GM21723 (cell line): Measurements from ENCODE around the gene SPSB1.

Experiments
- ATAC-seq: cut with Tn5 transposase; IDR thresholded peaks from one replicate; pipeline ENCODE4 v1.9.1; 2021; ENCODE audit warnings: mild to moderate bottlenecking, moderate library complexity; ENCODE audit not compliant: unreplicated experiment

The SPSB1 gene

DNA sequence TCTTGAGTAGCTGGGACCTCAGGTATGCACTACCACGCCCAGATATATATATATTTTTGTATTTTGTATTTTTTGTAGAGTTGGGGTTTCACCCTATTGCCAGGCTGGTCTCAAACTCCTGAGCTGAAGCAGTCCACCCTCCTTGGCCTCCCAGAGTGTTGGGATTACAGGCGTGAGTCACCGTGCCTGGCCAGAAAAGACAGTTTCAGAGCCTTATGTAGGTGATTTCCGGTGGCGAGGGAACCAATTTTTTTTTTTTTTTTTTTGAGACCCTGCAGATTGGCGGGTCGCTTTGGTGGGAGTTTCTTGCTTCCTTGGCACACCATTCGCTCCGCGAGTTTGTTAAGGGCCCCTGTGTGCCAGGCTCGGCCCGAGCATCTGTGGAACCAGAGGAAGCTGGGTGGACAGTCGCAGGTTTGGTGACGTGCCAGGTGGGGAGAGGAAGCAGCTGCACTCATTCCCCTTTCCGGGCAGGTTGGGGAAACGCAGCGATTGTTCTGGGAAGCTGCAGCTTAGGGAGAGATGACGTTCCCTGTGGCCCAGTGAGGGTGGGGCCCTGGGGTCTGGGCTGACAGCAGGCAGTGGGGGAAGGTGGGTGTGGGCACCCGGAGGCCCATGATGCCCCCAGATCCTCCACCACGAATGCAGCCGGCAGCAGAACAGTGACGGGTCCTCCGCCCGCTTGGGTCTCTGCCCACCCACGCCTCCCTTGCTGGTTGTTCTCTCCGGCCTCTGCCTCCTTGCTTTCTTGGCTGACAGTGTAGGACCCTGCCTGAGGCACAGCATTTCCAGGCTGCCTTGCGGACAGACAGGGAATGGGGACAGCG, 25.1 kb downstream of the SPSB1 start:
- ATAC-seq = no peak

DNA sequence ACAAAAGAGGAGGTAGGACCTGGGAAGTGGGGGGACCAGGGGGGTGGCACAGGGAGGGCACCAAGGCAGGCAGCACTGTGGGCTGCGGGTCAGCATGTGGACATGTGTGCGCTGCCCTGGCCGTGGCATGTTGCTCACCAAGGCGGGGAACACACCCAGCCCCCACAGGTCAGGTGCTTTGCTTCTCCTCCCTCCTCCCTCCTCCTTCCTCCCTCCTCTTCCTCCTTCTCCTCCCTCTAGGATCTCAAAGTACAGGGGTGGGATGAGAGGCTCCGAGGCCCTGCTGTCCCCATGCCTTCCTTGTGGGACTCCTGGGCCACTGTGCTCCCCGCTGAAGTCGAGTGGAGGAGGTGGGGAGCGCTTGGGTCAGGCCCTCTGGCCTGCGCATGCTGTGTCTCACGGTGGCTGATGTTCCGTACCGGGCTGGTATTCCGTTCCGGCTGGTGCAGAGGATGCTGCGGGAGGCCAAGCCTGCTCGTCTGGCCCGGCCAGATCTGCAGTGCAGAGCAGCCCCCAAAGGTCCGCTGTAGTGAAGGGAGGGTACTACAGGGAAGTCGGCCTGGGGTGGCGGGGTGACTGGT, 26.6 kb downstream of the SPSB1 start:
- no peak for ATAC-seq

DNA sequence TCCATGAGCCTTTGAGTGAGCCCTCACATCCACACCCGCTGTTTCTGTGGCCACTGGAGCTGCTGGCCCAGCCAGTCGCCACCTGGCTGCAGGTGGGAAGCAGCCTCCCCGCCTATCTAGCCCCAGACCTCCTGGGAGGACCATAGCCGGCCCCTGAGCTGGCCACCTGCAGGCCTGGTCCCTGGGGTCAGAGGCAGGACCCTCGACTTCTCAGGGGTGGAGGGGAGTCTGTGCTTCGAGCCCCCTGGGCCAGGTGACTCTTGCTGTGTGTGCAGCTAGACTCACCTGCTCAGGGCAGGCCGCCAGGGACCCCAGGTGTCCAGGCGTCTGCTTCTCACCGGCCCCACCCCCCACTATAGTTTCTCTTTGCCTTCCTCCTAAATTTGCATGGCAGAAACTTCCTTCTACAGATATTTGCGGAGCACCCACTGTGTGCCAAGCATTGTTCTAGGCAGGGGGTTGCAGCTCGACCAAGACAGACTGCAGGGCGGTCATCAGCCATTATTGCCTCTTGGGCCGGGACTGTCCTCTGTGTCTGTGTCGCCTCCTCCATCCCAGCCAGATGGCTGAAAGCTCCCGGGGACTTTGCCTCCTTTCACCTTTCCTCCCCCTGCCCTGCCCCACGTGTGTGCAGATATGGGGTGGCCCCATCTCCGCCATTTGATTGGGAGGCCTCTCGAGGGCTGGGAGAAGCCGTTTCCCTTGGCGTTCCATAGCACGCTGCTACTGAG, 27.3 kb downstream of the SPSB1 start:
- no peak for ATAC-seq

DNA sequence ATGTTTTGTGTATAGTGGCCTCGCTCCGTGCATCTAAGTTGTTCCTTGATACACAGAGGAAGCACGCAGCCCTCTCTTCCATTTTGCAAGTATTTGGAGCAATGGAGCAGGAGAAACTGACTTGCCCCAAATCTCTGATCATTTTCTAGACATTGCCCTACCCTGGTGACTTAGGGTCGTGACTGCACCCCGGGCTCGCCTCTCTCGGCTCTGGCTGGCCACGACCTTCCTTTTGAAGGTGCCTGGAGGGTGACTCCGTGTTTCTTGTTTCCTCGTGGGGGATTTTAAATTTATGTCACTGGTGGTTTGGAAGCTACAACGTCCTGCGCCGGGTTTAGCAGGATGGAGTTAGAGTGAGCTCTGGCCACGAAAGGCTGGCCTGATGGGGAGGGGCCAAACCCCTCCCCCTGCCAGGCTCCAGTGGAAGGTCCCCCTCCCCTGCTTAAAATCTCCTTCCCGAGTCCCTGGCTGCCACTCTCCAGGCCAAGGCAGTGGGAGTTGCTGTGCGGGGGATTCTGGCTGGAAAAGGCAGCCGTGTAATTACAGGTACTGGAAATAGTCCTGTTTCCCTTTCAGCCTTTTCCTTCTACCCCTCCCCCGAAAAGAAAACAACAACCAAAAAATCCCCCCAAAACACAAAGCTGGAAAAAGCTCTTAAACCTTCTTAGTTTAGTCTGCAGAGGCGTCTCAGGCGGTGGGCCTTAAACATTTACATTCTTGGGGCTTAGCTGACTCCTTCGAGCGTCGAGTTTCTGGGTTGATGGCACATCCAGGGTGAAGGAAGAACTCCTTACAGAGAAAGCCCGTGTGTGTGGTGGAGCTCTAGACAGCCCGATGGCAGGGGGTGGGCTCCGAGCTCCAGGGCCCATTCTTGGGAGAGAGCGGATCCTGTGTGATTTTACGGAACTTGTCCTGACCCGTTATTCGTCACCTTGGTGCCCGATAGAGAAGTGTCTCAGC, 28.1 kb downstream of the SPSB1 start:
- no peak for ATAC-seq

DNA sequence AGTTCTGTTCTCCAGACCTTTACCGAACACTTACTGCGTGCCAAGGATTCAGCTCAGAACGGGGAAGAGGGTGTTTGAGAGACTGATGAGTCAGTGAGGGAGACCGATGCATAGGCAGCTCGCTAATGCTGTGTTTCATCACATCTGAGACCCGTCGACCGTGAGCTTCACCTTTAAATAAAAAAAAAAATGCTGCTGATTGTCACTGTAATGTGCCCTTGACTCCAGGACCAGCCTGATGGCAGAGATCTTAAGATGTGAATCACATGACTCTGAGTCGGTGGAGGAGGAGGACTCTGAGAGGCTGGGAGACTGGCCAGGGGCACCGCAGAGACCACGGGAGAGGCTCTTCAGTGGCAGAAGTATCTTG, 28.8 kb downstream of the SPSB1 start:
- no peak for ATAC-seq

DNA sequence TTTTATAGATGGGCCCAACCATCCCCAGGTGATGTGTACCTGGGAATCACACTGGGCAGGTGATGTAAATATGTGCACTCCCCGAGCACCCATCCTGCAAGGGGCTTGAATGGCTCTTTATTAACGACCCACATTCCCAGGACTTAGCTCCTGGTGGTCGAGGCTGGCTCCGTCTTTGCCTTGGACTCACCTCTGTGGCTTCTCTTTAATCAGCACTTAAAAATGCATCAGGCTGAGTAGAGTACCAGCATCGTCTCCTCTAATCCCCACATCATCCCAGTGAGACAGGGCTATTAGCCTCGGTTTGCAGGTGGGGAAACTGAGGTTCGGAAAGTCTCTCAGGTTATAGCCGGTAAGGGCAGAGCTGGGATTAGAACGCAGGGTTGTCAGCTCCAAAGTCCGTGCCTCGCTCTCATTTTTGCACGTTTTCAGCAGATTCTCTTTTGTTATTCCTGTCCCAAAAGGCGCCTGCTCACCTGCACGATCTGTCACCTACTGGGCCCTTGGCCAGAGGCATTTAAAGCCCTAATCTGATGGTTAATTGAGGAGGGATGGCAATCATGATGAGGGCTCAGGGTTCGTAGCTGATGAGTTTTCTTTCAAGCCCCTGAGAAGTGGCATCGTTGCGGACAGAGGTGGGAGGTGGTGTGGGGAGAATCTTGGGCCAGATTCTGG, 29.4 kb downstream of the SPSB1 start:
- no peak for ATAC-seq

DNA sequence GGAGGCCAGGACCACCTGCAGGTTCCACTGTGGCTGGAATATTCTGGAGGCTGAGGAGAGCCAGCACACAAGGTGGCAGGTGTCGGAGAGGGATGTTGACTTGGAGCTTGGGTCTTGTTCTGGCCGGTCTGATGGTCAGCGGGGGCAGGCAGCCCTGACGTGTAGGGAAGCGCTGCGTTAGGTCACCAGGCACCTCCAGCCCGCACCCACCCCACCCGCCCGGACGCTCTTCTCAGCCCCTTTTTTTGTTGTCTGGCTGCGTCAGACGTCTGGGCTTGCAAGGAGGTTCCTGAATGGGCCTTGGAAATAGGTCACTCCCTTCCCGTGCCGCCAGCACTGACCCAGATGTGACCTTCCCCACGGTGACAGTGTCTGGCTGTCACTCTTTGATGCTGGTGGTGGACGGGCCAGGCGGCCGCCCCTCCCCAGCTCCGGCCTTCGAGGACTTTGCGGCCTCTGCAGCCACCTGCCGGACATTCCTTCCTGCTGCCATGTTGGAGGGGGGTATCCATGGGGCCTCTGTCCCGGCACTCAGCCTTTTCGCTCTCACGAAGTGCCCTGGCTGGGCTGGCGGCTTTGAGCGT, 30.1 kb downstream of the SPSB1 start:
- ATAC-seq = no peak

DNA sequence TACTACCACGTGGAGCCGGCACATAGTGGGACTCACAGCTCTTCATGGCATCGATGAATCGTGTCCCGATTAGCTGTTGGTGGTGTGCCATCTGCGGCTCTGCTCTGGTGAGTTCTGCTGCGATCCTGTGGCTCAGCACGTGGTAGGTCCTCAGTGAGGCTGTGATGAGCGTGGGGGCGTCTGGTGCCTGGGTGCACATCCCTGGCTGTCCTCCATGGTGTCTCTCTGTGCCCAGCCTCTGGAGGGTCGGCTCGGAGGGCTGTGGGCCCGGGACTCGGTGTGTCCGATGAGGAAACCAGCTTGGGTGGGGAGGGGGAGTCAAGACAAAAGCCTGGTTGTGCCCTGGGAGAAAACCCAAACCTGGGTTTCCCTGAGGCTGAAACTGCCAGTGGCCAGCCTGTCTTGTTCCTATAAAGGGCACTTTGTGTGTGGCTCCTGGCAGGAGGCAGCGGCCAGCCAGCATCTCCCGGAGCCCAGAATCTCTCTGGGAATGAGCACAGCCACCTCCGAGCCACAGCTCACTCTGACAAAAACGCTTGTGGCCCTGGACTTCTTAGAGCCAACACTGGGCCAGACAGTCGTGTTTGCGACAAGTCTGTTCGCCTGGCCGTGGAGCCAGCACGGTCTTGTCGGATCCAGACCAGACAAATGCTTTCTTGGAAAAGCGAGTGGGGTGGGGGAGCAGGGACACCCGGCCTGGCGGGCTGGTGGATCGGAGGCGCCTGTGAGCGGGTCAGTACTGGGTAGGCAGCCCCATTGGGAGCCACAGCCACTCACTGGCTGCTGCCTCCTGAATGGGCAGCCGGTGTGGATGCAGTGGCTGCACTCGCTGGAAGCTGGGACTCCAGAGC, 31.8 kb downstream of the SPSB1 start:
- ATAC-seq = no peak

DNA sequence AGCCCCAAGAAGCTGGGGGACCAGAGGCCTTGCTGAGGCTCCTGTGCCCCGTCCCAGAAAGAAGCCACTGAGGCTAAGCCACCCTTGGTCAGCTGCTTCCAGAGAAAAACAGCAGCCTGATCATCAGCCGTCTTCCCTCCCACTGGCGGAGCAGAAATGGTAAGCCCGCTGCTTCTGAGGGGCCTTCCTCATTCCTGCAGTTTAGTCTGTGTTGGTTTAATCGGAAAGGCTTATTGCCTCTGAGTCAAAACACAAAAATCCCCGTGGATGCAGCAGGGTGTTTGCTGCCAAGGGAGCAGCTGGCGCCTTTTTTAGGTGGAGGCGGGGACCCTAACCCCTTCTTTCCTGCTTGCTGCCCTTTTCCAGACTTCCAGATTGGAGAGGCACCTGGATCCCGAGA, 33.9 kb downstream of the SPSB1 start:
- no peak for ATAC-seq

DNA sequence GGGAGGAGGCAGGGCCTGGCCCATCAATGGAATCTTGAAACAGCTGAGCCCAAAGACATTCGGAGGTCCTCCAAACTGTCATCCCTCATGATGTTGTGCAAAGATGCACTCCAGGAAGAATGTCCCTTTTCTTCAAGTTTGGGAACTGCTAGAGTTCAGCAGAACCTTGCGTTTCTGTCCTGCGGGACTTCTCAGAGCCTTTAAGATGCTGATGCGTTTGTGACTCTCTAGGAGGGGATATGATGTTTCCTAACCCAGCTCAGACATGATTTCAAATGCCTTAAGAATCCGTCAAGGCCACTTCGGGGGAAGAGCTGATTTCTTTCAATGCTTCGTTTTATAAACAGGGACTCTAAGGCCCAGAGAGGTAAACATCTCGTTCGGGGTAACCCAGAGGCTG, 35.5 kb downstream of the SPSB1 start:
- ATAC-seq = no peak

DNA sequence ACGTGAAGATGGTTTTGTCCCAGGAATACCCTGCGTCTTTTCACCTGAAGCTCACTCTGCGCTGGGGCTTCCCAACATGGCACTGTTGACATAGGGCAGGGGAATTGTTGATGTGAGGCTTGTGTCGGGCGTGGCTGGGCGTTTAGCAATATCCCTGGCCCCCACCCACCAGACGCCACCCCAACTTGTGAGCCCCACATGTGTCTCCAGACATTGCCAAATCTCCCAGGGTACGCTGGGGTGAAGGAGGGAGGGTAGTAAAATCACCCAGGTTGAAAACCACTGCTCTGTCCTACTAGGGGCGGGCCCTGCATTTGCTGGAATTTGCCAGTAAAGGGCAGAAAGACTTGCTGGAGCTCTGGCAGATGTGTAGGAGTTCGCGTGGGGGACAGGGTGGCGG, 36.0 kb downstream of the SPSB1 start:
- no peak for ATAC-seq

DNA sequence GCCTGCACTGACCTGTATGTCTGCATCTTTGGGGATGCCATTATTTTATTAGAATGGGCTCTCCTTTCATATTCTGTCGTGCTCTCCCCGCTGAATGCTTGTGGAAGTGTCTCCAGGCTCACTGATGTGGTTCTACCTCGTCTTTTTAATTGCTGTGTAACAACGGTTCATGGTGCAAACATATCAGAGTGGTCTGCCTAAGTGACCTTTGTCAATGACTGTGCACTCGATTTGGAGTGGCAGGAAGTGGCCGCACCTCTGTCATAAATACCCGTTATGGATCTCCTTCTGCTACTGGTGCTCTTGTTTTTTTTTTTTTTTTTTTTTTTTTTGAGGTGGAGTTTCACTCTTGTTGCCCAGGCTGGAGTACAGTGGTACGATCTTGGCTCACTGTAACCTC, 38.3 kb downstream of the SPSB1 start:
- no peak for ATAC-seq

DNA sequence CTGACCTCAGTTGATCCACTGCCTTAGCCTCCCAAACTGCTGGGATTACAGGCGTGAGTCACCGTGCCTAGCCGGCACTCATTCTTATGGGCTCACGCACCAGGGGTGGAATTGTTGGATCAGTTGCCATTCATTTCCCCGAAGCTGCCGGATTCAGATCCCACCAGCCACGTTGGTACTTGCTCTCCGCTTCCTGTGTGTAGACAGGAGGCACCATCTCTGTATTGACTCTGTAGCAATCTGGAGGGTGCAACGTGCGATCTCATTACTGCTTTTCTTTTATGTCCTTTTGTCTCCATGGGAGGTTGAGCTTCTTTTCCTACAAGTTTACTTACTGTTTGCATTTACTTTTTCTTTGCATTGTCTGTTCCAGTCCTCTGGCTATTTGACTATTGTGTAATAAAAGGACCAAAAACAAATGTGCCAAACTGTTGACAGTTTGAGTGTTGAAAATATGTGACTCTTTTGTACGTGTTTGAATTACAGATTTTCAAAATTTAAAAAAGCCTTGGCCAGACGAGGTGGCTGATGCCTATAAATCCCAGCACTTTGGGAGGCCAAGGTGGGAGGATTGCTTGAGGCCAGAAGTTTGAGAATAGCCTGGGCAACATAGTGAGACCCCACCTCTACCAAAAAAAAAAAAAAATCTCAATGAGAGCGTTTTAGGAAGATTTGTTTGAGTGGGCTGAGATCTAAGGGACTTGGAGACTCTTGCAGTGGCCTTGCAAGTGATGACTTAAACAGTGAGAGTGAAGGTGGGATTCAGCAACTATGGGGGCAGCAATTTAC, 39.1 kb downstream of the SPSB1 start:
- ATAC-seq = no peak

DNA sequence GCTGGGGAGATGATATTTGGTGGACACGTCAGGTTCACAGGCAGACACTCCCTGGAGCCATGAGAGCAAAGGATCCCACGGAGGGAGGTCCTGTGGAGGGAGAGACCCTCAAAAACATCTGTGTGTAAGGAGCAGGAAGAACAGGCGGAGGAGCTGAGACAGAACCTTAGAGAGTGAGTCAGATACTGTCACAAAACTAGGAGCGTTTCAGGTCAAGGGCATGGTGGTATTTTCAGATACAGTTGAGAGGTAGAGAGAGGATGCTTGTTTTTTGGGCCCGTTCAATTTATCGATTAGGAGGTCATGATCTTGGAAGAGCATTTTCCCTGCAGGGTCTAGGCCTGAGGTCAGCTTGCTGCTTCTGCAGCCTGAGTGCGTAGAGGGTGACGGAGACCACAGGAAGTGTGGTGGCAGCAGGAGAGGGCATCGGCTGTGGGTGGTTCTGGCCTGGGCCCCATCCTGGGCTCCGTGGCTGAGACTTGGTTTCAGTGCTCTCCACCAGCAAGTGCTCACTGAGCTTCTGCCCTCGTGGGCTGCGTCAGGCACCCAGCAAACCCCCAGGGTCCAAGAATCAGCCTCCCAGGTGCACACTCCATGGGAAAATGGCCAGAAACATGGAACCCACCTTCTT, 39.9 kb downstream of the SPSB1 start:
- no peak for ATAC-seq

DNA sequence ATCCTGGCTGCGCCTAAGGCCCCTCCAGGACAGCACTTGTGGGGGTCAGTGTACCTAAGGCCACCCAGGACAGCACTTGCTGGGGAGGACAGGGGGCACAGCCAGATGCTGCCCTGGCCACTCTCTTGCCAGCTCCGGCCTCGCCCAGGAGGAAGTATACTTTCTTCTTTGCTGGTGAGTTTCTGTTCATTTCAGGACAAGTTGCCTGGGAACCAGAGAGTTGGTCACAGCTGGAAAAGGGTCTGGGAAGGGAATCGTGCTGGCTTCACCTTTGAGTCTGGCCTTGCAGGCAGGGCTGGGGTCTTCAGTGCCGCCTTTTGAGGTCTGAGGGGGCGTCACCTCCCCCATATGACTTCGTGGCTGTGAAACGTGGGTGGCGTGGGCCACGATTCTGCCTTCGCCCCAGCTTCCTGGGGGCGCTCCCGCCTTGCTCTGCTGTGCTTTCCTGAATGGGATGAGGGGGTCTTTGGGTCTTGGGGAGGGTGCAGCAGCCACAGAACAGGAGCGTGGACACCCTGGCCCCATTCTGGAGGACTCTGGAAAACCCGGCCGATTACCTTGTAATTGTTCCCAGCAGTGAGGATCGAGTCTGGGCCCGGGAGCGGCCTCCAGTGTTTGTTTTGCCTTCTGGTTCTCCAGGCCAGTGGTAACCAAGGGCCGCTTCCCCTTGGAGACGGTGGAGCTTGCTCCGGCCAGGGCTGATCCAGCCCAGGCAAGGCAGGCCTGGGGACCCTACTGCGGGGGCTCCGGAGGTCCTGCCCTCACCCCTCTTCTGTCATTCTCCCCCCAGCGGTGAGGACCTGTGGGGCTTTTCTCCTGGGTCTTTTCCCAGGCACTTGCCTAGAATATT, 45.9 kb downstream of the SPSB1 start:
- no peak for ATAC-seq

DNA sequence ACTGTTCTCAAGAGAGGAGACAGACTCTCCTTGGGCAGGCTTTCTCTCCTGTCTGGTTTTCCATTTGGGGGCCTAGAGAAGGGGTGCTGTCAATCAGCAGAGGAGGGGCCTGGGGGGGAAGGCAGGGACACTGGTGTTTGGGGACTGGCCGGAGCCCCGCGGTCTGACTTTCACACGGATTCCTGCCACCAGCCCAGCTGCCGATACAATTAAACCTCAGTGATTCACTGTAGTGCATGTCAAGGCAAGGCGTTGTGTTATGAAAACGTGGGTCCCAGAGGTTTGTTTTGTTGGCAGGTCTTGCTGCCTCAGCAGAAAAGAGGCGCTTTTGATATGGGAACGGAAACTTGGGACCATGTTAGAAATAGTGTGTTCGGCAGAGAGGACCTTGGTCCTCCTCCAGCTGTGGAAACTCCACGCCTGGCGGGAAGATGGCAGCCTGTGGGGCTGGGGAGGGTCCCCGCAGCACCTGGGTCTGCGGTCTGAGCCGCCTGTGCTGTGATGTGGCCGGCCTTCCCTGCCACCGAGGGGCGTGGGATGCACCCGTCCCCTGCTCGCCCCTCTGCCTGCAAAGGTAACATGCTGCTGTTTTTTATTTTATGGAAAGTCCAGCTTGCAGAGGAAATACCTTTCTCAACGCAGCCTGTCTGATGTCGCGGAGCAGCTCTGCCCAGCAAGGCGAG, 47.6 kb downstream of the SPSB1 start:
- no peak for ATAC-seq
